HG03442 (cell line): ENCODE data around the gene BLTP2.
"Not testable (repeated sequence)": the region's sequence is repeated elsewhere in the genome, so short reads cannot be mapped to it uniquely, and the experiment has no call there.

ENCODE experiments used
- ATAC-seq: cut with Tn5 transposase; IDR thresholded peaks from one replicate; pipeline ENCODE4 v1.9.1; 2021; ENCODE audit warnings: mild to moderate bottlenecking, moderate library complexity; ENCODE audit not compliant: unreplicated experiment

Gene BLTP2

DNA sequence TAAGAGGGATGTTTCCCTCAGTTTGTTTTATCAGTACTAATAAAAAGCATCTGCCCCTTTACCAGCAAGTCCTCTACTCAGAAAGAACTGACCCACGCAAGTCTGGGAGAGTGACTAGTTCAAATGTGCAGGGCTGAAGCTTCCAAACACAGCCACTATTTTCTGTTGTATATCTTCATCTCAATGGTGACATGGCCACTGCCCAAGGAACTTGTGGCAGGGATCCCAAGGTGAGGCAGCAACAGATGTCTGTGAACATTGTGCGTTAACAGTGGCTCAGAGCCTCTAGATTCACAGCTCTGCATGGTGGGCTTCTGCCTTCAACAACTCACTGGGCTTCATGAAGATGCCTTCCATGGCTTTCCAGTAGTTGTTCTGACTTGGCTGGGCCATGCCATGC is 3.7 kb upstream of the BLTP2 start:
- no peak for ATAC-seq

DNA sequence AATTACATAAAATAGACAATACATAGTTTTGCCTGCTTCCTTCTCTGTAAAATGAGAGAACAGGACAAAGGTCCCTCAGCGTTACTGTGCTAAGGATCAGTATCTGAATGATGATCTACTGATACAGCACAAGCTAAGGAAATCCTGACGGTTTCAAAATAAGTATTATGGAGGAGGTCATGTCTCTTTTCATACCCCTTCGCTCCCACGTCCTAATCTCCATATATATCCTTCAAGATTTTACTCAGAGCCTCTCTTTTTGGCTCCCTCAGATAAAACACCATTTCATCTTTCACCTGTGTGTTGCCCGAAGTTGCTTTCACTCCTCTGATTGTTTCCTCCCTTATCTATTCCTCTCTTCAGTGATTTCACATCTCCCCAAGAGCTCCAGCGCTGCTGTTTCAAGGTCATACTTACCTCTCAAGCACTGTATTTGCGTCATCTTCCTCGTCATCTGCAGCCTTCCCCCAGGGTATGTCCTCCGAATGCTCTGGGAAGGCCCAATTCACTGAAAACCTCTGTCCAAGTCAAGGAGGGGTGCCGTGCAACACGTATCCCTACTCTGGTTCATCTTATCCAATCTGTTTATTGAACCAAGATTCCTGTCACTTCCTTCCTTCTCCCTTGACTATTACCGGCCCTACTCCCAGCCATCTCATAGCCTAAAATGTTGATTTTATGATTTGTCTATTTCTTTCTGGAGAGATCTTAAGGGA is 1.2 kb upstream of the BLTP2 start:
- no peak for ATAC-seq

DNA sequence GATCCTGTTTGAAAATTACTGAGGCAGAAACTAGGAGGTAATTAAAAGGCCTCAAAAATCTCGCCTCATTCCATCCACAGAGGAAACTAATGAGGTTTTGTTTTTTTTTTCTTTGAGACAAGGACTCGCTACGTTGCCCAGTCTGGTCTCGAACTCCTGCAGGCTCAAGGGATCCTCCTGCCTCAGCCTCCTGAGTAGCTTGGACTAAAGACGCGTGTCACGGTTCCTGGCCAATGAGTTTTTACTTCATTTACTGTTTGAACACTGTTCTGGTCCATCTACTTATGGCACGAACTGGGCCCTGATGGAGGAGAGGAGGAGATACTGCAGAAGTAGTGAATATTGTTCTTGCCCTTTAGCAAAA is 600 bp upstream of the BLTP2 start:
- ATAC-seq, result no peak

DNA sequence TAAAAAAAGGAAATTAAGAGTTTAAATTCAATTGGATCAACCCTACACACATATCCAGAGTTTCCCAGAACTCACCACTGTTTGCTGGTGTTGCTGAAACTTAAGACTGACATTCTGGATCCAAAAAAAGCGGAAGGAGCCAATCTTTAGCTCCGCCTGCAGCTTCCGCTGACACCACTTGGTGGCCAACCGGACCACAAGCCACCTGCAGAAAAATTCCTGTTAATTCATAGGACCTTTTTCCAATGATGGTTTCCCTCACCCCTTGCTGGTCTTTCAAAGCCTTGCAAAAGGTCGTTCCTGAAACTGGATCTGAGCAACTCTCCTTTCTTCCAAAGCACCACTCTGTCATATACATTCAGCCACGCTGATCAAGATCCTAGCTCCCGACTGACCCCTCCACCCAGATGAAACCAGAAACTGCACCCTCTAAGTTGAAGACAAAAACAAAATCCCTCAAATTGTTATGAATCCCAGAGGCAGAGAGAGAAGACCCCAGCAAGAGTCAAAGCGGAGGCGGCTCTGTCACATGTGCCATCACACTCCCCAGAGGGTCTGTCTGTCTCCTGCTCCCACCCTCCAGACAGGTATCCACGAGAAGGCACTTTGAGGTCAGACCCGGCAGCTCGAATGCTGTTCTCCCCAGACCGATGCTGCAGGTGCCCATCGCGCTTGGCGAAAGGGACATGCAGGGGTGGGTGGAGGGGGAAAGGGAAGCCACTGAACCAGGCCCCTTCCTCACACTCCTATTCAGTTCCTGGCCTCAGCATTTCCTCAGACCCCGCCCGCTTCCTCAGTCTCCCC is 773 bp downstream of the BLTP2 start:
- no peak for ATAC-seq

DNA sequence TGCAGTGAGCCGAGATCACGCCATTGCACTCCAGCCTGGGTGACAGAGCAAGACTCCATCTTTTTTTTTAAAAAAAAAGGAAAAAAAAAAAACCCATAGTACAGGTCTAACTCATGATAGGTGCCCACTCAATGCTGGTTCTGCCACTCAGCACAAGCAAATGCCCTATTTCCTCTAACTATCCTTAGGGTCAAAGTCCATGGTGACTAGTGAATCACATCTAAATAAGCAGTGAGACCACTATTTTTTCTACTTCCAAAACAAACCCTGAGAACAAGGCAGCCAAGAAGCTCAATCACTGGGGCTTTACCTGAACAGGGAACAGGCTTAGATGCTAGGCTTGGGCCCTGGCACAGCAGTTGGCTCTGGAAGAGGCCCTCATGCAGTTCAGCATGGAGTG is 3.4 kb downstream of the BLTP2 start:
- no peak for ATAC-seq

DNA sequence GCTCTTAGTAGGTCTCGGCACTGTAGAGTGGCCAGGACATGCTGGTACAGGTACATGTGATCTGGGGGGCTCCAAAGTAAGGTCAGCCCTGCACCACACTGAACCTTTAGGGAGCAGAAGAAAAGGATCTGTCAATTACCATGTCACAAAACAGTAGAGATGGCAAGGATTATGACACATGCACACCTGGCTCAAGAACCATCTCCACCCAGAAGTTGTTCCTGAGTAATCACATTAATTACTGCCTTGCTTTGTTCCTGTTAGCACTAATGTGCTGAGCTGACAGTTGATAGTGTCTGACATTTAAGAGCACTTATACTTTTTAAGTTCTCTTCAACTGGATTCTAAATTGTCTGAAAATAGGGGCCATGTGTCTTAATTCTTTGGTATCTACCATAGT is 9.5 kb downstream of the BLTP2 start:
- ATAC-seq, result no peak

DNA sequence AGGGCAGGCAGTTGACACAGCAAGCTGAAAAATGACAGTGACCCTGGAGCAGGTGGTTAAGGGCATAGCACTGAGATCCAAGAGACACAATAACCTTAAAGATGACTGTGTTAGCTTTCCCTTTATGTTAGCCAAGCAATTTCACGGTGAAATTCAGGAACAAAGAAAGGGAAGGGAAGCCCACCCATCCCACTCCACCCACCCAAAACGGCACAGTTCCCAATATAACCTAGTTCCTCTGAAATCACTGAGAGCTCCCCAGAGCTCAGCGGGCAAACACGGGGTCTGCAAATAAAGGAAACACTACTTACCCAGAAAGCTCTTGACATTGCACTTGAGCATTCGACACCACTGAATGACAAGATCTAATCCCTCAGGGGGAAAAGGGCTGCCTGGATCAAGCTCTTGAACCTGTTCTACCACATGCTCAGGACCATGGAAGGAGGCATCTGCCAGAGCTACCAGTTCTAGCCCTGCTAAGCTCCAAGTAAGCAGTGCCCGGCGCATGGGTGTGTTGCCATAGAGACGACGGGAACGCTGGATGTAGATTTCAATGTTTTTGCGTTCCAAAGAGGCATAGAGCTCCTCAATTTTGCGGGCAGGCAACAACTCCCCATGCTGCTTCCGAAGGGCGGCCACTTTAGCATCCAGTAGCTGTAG is 10.6 kb downstream of the BLTP2 start:
- ATAC-seq, result no peak

DNA sequence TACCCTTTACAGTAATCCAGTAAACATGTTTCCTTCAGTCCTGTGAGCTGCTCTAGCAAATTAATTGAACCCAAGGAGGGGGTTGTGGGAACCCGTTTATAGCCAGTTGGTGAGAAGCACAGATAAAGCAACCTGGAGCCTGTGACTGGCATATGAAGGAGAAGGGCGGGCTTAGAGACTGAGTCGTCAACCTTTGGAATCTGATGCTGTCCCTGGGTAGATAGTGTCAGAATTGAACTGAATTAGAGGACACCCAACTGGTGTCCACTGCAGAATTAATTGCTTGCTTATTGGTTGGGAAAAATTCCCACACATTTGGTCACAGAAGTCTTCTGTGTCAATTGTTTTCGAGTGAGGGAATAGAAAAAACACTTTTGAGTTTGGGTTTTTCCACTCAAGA is 18.1 kb downstream of the BLTP2 start:
- ATAC-seq, result no peak

DNA sequence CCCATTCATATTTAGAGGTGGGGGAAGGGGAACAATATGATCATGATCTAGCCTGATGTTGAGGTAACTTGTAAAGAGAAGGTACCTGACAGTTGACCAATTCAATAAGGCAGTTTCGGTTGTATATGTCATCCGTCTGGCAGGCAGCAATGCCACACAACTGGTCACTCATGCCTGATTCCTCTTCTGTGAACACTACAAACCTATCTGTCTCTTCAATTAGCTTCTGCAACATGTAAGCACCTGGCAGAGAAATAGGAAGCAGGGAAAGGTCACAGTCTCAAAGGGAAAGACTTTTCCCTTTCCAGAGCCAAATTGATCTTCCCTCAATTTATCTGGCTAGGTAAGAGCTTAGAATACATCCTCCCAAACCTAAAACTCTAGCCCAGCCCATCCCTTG is 20.8 kb downstream of the BLTP2 start:
- ATAC-seq, result no peak

DNA sequence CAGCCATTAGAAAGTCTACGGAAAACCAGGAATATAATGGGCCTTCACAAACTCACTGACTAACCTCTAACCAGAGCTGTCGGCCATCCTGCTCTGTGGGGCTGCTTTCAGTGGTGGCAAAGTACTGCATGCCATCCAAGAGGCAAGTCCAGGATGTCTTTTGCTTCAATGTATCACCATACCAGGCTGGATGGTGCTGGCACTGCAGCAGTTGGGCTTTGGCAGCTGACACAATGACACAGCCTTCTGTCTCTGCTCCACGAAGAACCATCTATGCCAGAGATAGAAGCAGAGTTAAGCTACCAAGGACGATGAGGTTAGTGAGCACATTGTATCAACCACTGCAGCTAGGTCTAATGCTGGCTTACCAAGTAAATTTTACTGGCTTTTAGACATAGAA is 21.3 kb downstream of the BLTP2 start:
- ATAC-seq, result no peak

DNA sequence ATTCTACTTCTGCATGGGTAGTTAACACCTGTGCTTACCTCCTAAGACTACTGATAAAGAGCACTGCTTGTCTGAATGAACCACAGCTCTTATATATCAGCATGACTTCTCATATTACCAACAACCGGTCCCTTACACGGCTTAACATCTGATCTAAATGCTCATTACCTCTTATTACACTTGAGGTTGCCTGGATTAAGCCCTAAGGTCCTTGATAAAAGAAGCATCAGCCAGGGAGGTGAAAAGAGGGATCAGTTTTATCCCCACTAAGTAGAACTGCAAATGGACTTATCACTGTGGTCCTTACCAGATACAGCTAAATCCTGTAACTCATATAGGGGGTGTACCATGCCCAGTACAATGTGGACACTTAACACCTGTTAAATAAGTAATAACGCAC is 22.8 kb downstream of the BLTP2 start:
- ATAC-seq, result no peak

DNA sequence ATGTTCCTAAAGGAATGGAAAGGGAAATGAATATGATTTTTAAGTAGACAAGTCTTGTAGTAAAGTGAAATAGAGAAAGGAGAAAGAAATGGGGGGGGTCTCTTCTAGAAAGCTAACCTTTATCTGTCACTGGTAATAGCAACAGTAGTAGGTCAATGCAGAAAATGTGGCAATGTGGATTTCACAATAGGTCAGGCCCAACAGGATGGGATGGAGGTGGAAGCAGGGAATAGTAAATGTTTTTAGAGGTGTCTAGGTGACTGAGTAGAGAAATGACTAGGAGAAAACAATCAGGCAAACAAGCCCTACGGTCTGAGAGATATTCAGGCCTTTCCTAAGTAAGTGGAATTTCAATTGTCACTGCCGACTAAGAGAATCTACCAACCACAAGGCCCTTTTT is 24.9 kb downstream of the BLTP2 start:
- ATAC-seq, result no peak

DNA sequence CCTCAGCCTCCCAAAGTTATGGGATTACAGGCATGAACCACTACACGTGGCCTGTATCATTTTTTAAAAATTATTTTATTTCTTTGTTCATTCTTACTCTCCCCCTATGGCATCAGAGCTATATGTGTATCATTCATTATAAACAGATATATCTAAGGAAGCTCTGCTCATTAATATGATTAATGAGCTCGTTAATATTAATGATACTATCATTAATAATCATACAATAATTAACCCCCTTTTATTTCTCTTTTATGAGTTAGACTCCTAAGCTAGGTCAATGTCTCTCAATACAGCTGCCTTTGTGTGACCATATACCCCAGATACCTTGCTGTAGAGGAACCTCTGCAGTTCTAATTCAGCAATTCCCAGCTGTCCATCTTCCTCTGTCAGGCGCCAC is 26.5 kb downstream of the BLTP2 start:
- no peak for ATAC-seq

DNA sequence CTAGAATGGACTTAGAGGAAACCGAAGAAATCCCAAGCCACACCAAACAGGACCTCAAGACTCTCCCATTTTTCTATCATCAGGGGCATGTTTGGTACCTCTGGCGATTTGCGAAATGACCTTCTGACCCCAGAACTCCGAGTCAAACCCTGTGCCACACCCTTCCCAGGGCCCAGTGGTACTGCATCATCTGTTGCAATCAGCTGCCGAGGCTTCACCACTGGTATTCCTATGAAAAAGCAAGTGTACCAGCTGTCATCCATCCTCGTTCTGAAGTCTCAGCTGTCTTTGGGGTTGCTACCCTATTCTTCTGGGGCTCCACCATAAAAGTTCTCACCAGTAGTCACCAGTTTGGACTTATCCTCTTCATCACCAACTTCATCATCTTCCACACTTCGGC is 28.7 kb downstream of the BLTP2 start:
- no peak for ATAC-seq

DNA sequence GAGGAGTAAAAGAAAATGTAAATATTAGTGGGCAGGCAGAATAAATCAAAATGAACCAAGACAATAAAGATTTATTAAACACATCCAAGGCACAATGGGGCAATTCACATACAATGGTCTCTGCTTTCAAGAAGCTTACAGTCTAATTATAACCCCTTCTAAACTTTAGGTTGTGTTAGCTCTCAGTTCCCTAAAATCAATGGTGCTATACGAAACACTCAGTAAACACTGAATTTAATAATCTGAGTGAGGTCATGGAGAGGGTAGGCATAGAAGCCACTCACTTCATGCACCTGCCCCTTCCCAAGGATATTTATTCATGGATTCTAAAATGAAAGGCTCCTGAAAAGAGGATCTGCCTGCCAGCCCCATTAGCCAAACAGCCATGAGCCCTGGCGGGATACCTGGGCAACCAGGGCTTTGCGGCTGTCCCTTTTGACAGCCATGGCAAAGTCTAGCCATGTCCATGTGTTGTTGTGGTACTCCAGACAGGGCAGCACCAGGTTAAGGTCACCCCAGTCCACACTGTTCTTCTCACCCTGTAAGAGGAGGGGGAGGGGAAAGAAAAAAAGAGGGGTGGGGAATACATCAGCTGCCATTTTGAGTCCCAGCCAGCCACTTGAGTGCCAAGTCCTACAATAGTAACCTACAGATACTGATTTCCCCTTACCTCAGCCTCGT is 29.6 kb downstream of the BLTP2 start:
- ATAC-seq, result no peak

DNA sequence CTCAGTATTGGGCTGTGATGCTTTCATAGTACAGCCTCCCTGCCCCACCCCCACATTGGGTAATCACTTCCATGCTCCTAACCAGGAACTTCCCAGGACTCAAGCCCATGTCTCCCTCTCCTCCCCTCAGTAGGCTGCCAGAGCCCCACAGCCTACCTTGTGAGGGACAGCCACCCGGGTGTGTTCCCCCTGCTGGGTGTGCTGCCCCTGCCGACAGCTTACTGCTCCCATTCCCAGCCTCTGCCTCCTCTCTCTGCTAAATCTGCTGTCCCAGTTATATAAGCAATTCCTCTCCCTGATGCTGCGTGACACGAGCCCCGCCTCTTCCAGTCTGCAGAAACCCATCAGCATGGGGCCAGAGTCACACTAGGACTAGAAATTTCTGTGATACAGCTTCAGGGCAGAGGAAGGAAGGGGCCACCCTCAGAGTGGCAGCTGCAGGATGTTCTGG is 31.0 kb downstream of the BLTP2 start, which contains the start of gene RSKR:
RSKR (minus strand) TSS at position 255 of the 451 bp plus-strand sequence; CDS start at position 231, 24 bp downstream.
- no peak for ATAC-seq

DNA sequence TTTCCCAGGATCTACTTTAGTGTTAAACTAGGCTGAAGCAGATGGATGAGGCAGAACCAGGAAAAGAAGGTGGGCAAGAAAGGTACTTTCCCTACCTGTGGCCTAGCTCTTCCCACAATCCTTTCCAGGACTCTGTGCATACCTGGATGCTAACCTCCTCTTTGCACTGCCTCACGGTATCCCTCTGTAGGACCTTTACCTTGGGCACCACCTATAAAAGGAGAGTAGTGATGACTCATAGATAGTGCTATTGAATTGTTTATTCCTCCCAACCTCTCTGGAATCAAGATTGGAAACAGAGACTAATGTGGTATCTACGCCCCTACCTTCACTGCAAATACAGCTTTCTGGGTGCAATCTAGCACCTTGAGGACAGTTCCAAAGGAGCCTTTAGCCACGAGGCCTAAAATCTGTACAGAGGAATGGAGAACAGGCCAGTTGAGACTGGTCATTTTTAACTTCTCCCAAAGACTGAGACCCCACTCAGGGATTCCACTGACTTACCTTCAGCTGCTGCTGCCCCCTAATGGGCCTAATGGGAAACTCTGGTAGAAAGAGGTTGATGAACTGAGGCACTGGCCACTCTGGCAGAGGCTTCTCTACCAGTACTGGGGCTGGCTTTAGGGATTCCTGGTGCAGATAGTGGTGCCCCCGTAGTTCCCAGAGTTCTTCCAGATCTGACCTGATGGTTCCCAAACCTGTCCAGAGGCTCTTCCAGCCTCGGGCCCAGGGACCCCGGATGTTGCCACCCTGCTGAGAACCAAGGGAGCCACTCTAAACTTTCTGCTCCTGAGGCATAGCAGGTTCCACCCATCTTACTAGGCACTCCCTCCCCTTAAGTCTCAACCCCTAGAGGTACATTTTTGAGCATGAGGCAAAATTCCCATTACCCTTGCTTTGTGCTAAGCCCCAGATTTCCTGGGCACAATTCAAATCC is 31.8 kb downstream of the BLTP2 start:
- no peak for ATAC-seq

DNA sequence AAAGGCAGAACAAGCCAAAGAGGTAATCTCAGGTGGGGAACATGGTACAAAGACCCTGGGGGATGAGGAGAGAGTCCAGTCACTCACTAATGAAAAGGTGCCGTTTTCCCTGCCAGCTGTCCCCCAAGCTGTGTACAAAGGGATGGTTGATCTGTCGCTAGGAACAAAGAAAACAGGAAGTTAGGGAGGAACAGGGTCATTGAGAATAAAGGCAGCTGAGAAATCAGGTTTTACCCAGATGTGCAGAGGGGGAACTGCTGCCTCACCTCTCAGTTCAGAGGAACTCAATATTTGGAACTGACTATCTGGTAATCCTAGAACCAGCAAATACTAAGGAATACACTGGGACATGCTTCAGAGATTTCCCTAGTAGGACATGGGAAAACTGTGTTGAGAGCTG is 32.4 kb downstream of the BLTP2 start:
- ATAC-seq, result no peak

DNA sequence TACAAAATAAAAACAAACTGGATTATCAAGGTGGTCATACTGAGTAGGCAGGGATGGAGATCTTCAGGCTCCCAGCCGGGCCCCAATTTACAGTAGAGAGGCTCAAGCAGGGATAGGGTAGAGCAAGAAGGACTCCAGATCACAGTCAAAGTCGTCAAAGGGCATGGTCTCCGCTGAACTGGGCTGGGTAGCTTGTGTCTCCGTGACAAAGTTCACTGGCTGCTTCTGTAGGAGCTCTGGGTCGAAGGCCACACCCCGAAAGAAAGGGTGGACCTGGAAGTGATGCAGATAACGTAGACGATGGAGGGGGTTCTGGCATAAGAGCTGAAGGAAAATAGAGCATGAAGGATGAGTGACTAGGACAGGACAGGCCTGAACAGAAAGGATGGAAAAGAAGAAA is 34.6 kb downstream of the BLTP2 start:
- ATAC-seq, result no peak

DNA sequence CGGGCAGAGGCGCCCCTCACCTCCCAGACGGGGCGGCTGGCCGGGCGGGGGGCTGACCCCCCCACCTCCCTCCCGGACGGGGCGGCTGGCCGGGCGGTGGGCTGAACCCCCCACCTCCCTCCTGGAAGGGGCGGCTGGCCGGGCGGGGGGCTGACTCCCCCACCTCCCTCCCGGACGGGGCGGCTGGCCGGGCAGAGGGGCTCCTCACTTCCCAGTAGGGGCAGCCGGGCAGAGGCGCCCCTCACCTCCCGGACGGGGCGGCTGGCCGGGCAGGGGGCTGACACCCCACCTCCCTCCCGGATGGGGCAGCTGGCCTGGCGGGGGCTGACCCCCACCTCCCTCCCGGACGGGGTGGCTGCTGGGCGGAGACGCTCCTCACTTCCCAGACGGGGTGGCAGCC is 40.9 kb downstream of the BLTP2 start:
- ATAC-seq, result not testable (repeated sequence)
